GM21515 (cell line): ENCODE results near the gene UNC5A.

Experiments used
- ATAC-seq: cut with Tn5 transposase; IDR thresholded peaks from one replicate; pipeline ENCODE4 v1.9.1; 2021; ENCODE audit not compliant: unreplicated experiment

Gene UNC5A

GRCh38 chr5:176844281-176844680 lies 33.9 kb downstream of the UNC5A start:
- ATAC-seq = no peak

- no peak for ATAC-seq
Measured at GRCh38 chr5:176844706-176845391, 34.5 kb downstream of the UNC5A start.

- no peak for ATAC-seq
Measured at GRCh38 chr5:176845392-176845713, 35.0 kb downstream of the UNC5A start.

- no peak for ATAC-seq
Measured at GRCh38 chr5:176846335-176847140, 36.2 kb downstream of the UNC5A start.

GRCh38 chr5:176847148-176847547 lies 36.8 kb downstream of the UNC5A start:
- ATAC-seq = no peak

- ATAC-seq = no peak
Measured at GRCh38 chr5:176847726-176848290, 37.4 kb downstream of the UNC5A start.

GRCh38 chr5:176848651-176849050 lies 38.3 kb downstream of the UNC5A start:
- ATAC-seq = no peak

- no peak for ATAC-seq
Measured at GRCh38 chr5:176849611-176850227, 39.4 kb downstream of the UNC5A start.

GRCh38 chr5:176850371-176851245 lies 40.2 kb downstream of the UNC5A start:
- ATAC-seq = no peak

- ATAC-seq = no peak
Measured at GRCh38 chr5:176851380-176851779, 41.0 kb downstream of the UNC5A start.

- ATAC-seq = no peak
Measured at GRCh38 chr5:176851871-176852658, 41.7 kb downstream of the UNC5A start.

- no peak for ATAC-seq
Measured at GRCh38 chr5:176853151-176853778, 42.9 kb downstream of the UNC5A start.

- no peak for ATAC-seq
Measured at GRCh38 chr5:176854164-176854563, 43.8 kb downstream of the UNC5A start.

GRCh38 chr5:176855598-176855997 lies 45.2 kb downstream of the UNC5A start:
- ATAC-seq = no peak

GRCh38 chr5:176856746-176857145 lies 46.4 kb downstream of the UNC5A start:
- no peak for ATAC-seq

GRCh38 chr5:176857216-176857893 lies 47.0 kb downstream of the UNC5A start:
- no peak for ATAC-seq

- no peak for ATAC-seq
Measured at GRCh38 chr5:176857894-176858273, 47.5 kb downstream of the UNC5A start.

- ATAC-seq = no peak
Measured at GRCh38 chr5:176859916-176860315, 49.6 kb downstream of the UNC5A start.

GRCh38 chr5:176860381-176860780 lies 50.0 kb downstream of the UNC5A start:
- no peak for ATAC-seq
